HCT116 (cell line): ENCODE data around the gene SNX10. TPM values are rescaled to one million over a fixed set of nuclear protein-coding genes. Genes with fewer than 3 reads are reported as not detected.

Experiments used
- ATAC-seq: fragments of 200-7000 bp; cut with Tn5 transposase; 2 replicates; pipeline ENCODE4 v1.9.1; 2020; ENCODE audit warnings: mild to moderate bottlenecking, moderate library complexity
- BruUV-seq: library from RNA; stranded (reverse); fragments of 400-500 nt; replicated peaks from 2 replicates; lab custom pipeline; 2021; lab: Mats Ljungman, UMichigan
- CTCF ChIA-PET: fragments of 300-600 bp; sonication (Branson Sonifier 250); formaldehyde crosslinking; loops from one replicate; lab custom pipeline; 2021; ENCODE audit warnings: antibody characterized with exemption; lab: Charles Lee
- POLR2A ChIA-PET: fragments of 300-600, 350-600 bp; sonication (Branson Sonifier 250); formaldehyde crosslinking; loops from one replicate; lab custom pipeline; 2021; ENCODE audit warnings: antibody characterized with exemption; lab: Charles Lee
- RAD21 ChIA-PET, 2 experiments: fragments of 300-600 bp; sonication (Branson Sonifier 250); formaldehyde crosslinking; loops; one replicate each; lab custom pipeline; 2023; ENCODE audit warnings: low total read pairs in 2 of 2; ENCODE audit not compliant: uncharacterized antibody in 2 of 2, unreplicated experiment in 2 of 2, low non-redundant PET in 1 of 2; lab: Charles Lee
- DNase-seq: peaks from one replicate; pipeline ENCODE4 v3.0.0-alpha.2; 2010; ENCODE audit warnings: low read depth, low spot score
- H2AFZ ChIP-seq: fragments of 200-600 bp; shearing (Covaris generic), sonication (generic); 2 replicates; pipeline ENCODE4 v1.6.1; 2017; ENCODE audit warnings: low read depth, mixed run types, mixed read lengths, antibody characterized with exemption, low read length; ENCODE audit not compliant: poor library complexity, severe bottlenecking
- H3K27ac ChIP-seq: 2 replicates; pipeline ENCODE4 v1.5.1; 2012; ENCODE audit warnings: low read depth, low read length
- H3K27me3 ChIP-seq: fragments of 200-600 bp; sonication (generic); 2 replicates; pipeline ENCODE4 v1.6.1; 2016; ENCODE audit warnings: mixed run types, low read length, mixed read lengths; ENCODE audit not compliant: insufficient read depth
- H3K36me3 ChIP-seq, 2 experiments: fragments of 200-500 bp in 1 of 2; fragments of 200-600 bp in 1 of 2; sonication (Bioruptor generic) in 1 of 2; sonication (generic) in 1 of 2; 2 replicates each; pipeline versions ENCODE4 v1.5.1 to v1.6.1; 2014 to 2016; ENCODE audit warnings: low read length in 2 of 2, inconsistent platforms in 1 of 2, mixed read lengths in 1 of 2, mixed run types in 1 of 2; ENCODE audit not compliant: insufficient read depth in 2 of 2, control insufficient read depth in 1 of 2
- H3K4me1 ChIP-seq, 2 experiments: fragments of 200-600 bp in 1 of 2; sonication (generic) in 1 of 2; 2 replicates each; pipeline versions ENCODE4 v1.5.1 to v1.6.1; 2012 to 2017; ENCODE audit warnings: low read length in 2 of 2, inconsistent platforms in 1 of 2, mild to moderate bottlenecking in 1 of 2, mixed read lengths in 1 of 2, mixed run types in 1 of 2, moderate library complexity in 1 of 2; ENCODE audit not compliant: insufficient read depth in 2 of 2, control insufficient read depth in 1 of 2
- H3K4me2 ChIP-seq: fragments of 200-600 bp; sonication (generic); 2 replicates; pipeline ENCODE4 v1.6.1; 2017; ENCODE audit warnings: mixed run types, low read length, mixed read lengths
- H3K4me3 ChIP-seq, 2 experiments: fragments of 200-600 bp in 1 of 2; sonication (generic) in 1 of 2; replicated peaks in 1 of 2; 2 replicates each; pipeline ENCODE4 v1.5.1; 2011 to 2016; ENCODE audit warnings: low read length in 2 of 2, control low read depth in 1 of 2, low read depth in 1 of 2, mild to moderate bottlenecking in 1 of 2, mixed read lengths in 1 of 2, mixed run types in 1 of 2
- H3K79me2 ChIP-seq: fragments of 200-600 bp; sonication (generic); 2 replicates; pipeline ENCODE4 v1.6.1; 2017; ENCODE audit warnings: mild to moderate bottlenecking, mixed run types, low read length, moderate library complexity, mixed read lengths; ENCODE audit not compliant: insufficient read depth
- H3K9ac ChIP-seq: fragments of 200-600 bp; sonication (generic); 2 replicates; pipeline ENCODE4 v1.6.1; 2016; ENCODE audit warnings: low read length, mixed read lengths
- H3K9me2 ChIP-seq: fragments of 200-600 bp; sonication (generic), shearing (Covaris generic); 2 replicates; pipeline ENCODE4 v1.6.1; 2017; ENCODE audit warnings: mixed run types, mild to moderate bottlenecking, moderate library complexity; ENCODE audit not compliant: insufficient read depth
- H3K9me3 ChIP-seq, 2 experiments: fragments of 200-500 bp in 1 of 2; fragments of 200-600 bp in 1 of 2; sonication (Bioruptor generic) in 1 of 2; sonication (generic) in 1 of 2; 2 replicates each; pipeline ENCODE4 v1.6.1; 2014 to 2017; ENCODE audit warnings: low read length in 2 of 2, mixed read lengths in 2 of 2, inconsistent platforms in 1 of 2, low read depth in 1 of 2, mild to moderate bottlenecking in 1 of 2, mixed run types in 1 of 2, moderate library complexity in 1 of 2; ENCODE audit not compliant: control insufficient read depth in 1 of 2, insufficient read depth in 1 of 2
- H4K20me1 ChIP-seq: fragments of 200-600 bp; sonication (generic), shearing (Covaris generic); 2 replicates; pipeline ENCODE4 v1.6.1; 2017; ENCODE audit warnings: mixed run types, mild to moderate bottlenecking, moderate library complexity; ENCODE audit not compliant: insufficient read depth
- ATF3 ChIP-seq: IDR thresholded peaks from 2 replicates; pipeline ENCODE4 v1.6.1; 2012
- CBX3 ChIP-seq: IDR thresholded peaks from 2 replicates; pipeline ENCODE4 v1.6.1; 2012; ENCODE audit warnings: low read depth
- CEBPB ChIP-seq: IDR thresholded peaks from 2 replicates; pipeline ENCODE4 v1.6.1; 2012; ENCODE audit warnings: low read depth
- EGR1 ChIP-seq: IDR thresholded peaks from 2 replicates; pipeline ENCODE4 v1.6.1; 2012; ENCODE audit warnings: low read depth
- ELF1 ChIP-seq: IDR thresholded peaks from 2 replicates; pipeline ENCODE4 v1.6.1; 2012; ENCODE audit warnings: low read depth, borderline replicate concordance
- EZH2 ChIP-seq: fragments of 200-600 bp; sonication (generic); IDR thresholded peaks from 2 replicates; pipeline ENCODE4 v1.6.1; 2017; ENCODE audit warnings: antibody characterized with exemption, mixed run types
- EZH2phosphoT487 ChIP-seq: fragments of 200-600 bp; IDR thresholded peaks from 2 replicates; pipeline ENCODE4 v1.6.1; 2018; ENCODE audit warnings: antibody characterized with exemption, borderline replicate concordance
- FOSL1 ChIP-seq: IDR thresholded peaks from 2 replicates; pipeline ENCODE4 v1.6.1; 2012; ENCODE audit warnings: low read depth
- JUND ChIP-seq: IDR thresholded peaks from 2 replicates; pipeline ENCODE4 v1.6.1; 2012
- POLR2A ChIP-seq: IDR thresholded peaks from 2 replicates; pipeline ENCODE4 v1.7.0; 2011; ENCODE audit warnings: borderline replicate concordance; ENCODE audit not compliant: insufficient read depth, insufficient read length; ENCODE audit errors: extremely low read depth
- POLR2AphosphoS5 ChIP-seq: IDR thresholded peaks from 2 replicates; pipeline ENCODE4 v1.6.1; 2011; ENCODE audit warnings: mild to moderate bottlenecking, low read depth, low read length, moderate library complexity
- RAD21 ChIP-seq: IDR thresholded peaks from 2 replicates; pipeline ENCODE4 v1.6.1; 2012; ENCODE audit warnings: low read depth, mild to moderate bottlenecking
- SIN3A ChIP-seq: IDR thresholded peaks from 2 replicates; pipeline ENCODE4 v1.6.1; 2012; ENCODE audit warnings: low read depth
- SP1 ChIP-seq: IDR thresholded peaks from 2 replicates; pipeline ENCODE4 v1.6.1; 2012; ENCODE audit warnings: low read depth
- SRF ChIP-seq: IDR thresholded peaks from 2 replicates; pipeline ENCODE4 v1.6.1; 2012; ENCODE audit warnings: low read depth
- YY1 ChIP-seq: IDR thresholded peaks from 2 replicates; pipeline ENCODE4 v1.6.1; 2011; ENCODE audit warnings: low read length, low read depth, moderate library complexity, mild to moderate bottlenecking; ENCODE audit not compliant: insufficient replicate concordance; ENCODE audit errors: extremely low read depth
- ZFX ChIP-seq: fragments of 450-650 bp; IDR thresholded peaks from 2 replicates; pipeline ENCODE4 v1.6.1; 2017
- ZNF274 ChIP-seq: fragments of 200-500 bp; sonication (Bioruptor generic); IDR thresholded peaks from 2 replicates; pipeline ENCODE4 v1.6.1; 2014; ENCODE audit warnings: mild to moderate bottlenecking, low read depth, low read length, inconsistent platforms
- intact Hi-C: fragments of 100-400 bp; cut with micrococcal nuclease; formaldehyde crosslinking; loops from 2 replicates; pipeline ENCODE4 v1.10.0; 2022
- total RNA-seq: library from RNA; stranded (reverse); gene quantifications from one replicate; pipeline ENCODE4 v1.2.1, GENCODE V29; 2021; ENCODE audit not compliant: unreplicated experiment

SNX10 gene
- total RNA-seq, 1 experiment from 2014 or later: 26.9 TPM

- Histone ChIP-seq H3K9ac (no peak overlapping the region), H3K4me3 (no peak overlapping the region), H3K9me2 (no peaks in the 10 kb centered on the region), H4K20me1 (no peaks in the 10 kb centered on the region), H3K4me1 (peaks cover 8 to 37% of the 10 kb centered on the region in 2 experiments), H3K9me3 (no peaks in the 10 kb centered on the region), H3K36me3 (no peaks in the 10 kb centered on the region), H3K79me2 (no peaks in the 10 kb centered on the region), H3K4me2 (no peak overlapping the region), H3K27me3 (no peaks in the 10 kb centered on the region), H2AFZ (no peak overlapping the region), H3K27ac (no peak overlapping the region)
- DNase-seq: no peak
- ChIA-PET RAD21 (no interaction called here), CTCF (no interaction called here), POLR2A (no interaction called here)
- BruUV-seq: no TSS peak
- intact Hi-C loops: no loop called here
- TF ChIP-seq YY1: no peak
- TF ChIP-seq POLR2A: no peak
- TF ChIP-seq SIN3A: no peak
- TF ChIP-seq ELF1: no peak
- TF ChIP-seq FOSL1: no peak
- no peak for TF ChIP-seq SP1
- TF ChIP-seq SRF: no peak
- no peak for TF ChIP-seq ZFX
- no peak for TF ChIP-seq JUND
- TF ChIP-seq ZNF274: no peak
- no peak for TF ChIP-seq CEBPB
- TF ChIP-seq RAD21: no peak
- no peak for TF ChIP-seq POLR2AphosphoS5
- no peak for TF ChIP-seq EZH2phosphoT487
- TF ChIP-seq EZH2: no peak
- ATAC-seq: no peak
These were observed 53.5 kb downstream of the SNX10 start for GRCh38 chr7:26345202-26345601.

GRCh38 chr7:26345837-26346236 lies 54.2 kb downstream of the SNX10 start:
- ChIA-PET POLR2A (no interaction called here), RAD21 (no interaction called here), CTCF (interaction anchor here (1.1 kb wide), 1 partner anchor 453 kb away, joined by 3 read pairs; no protein-coding TSS in a partner anchor)
- ATAC-seq (no peak), DNase-seq (no peak)
- Histone ChIP-seq H3K9me3 (no peaks in the 10 kb centered on the region), H3K36me3 (no peaks in the 10 kb centered on the region), H3K79me2 (no peaks in the 10 kb centered on the region), H3K4me3 (no peak overlapping the region), H4K20me1 (no peaks in the 10 kb centered on the region), H3K27me3 (no peaks in the 10 kb centered on the region), H3K4me2 (peak overlapping the region; percentile 66), H2AFZ (no peak overlapping the region), H3K4me1 (peaks cover 5 to 31% of the 10 kb centered on the region in 2 experiments), H3K9ac (no peak overlapping the region), H3K27ac (no peak overlapping the region), H3K9me2 (no peaks in the 10 kb centered on the region)
- TF ChIP-seq SP1 (no peak), EGR1 (no peak), ELF1 (no peak), ATF3 (no peak), SRF (no peak), POLR2AphosphoS5 (no peak), ZNF274 (no peak), CBX3 (no peak), ZFX (no peak), YY1 (no peak)
- intact Hi-C loops: no loop called here
- BruUV-seq: no TSS peak
